ENCODE measurements around the gene CTNNA3. TPM values are rescaled to one million over a fixed set of nuclear protein-coding genes. Genes with fewer than 3 reads are reported as not detected.

The CTNNA3 gene
- total RNA-seq, 4 donors from 2014 or later, result 1.5 to 9.8 (median 4.3) TPM

DNA sequence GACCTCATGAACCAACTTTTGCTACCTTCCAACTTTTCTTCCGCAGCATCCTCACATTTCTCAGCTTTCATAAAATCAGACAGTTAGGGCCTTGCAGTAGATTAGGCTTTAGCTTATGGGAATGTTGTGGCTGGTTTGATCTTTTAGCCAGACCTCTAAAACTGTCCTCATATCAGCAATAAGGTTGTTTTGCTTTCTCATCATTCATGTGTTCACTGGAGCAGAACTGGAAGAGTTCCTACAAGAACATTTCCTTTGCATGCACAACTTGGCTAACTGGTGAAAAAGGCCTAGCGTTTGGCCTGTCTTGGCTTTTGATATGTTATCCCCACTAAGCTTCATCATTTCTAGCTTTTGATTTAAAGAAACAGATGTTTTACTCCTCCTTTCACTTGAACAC is 900.1 kb downstream of the CTNNA3 start:
- no peak overlapping the region for H3K27ac ChIP-seq
- H3K36me3 ChIP-seq, result no peaks in the 10 kb centered on the region
- TF ChIP-seq POLR2A (IDR thresholded peaks at IDR 0.05), result no peak
- TF ChIP-seq, protein P1, sequence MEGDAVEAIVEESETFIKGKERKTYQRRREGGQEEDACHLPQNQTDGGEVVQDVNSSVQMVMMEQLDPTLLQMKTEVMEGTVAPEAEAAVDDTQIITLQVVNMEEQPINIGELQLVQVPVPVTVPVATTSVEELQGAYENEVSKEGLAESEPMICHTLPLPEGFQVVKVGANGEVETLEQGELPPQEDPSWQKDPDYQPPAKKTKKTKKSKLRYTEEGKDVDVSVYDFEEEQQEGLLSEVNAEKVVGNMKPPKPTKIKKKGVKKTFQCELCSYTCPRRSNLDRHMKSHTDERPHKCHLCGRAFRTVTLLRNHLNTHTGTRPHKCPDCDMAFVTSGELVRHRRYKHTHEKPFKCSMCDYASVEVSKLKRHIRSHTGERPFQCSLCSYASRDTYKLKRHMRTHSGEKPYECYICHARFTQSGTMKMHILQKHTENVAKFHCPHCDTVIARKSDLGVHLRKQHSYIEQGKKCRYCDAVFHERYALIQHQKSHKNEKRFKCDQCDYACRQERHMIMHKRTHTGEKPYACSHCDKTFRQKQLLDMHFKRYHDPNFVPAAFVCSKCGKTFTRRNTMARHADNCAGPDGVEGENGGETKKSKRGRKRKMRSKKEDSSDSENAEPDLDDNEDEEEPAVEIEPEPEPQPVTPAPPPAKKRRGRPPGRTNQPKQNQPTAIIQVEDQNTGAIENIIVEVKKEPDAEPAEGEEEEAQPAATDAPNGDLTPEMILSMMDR (IDR thresholded peaks at IDR 0.05), result no peak
- intact Hi-C loops (cut with DNase I; ENCODE audit: low total_unique reads), result no loop called here
- DNase-seq, result no peak
- no peaks in the 10 kb centered on the region for H3K27me3 ChIP-seq
- H3K4me1 ChIP-seq, result no peaks in the 10 kb centered on the region
- H3K9me3 ChIP-seq, result no peaks in the 10 kb centered on the region
- H3K4me3 ChIP-seq, result no peak overlapping the region

DNA sequence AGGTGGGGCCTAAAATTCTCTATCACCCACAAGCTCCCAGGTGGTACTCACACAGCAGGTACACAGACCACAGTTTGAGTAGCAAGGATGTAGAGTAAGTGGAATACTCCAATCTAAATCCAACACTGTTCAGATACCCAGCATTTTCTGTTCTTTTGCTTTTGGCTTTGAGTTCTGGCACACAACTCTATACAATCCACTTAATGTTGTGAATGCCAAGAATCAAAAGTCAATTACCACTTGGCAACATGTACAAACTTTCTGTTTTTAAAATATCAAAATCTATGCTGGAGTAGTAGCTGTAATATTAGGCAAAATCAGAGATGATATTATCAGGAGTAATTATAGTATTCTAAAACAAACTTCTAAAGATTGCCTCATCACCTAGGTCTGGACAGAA is 903.6 kb downstream of the CTNNA3 start:
- Histone ChIP-seq H3K27ac (no peak overlapping the region), H3K9me3 (no peaks in the 10 kb centered on the region), H3K4me1 (no peaks in the 10 kb centered on the region), H3K4me3 (no peak overlapping the region), H3K36me3 (no peaks in the 10 kb centered on the region), H3K27me3 (no peaks in the 10 kb centered on the region)
- DNase-seq, result no peak
- intact Hi-C loops (cut with DNase I; ENCODE audit: low total_unique reads), result no loop called here
- no peak for TF ChIP-seq POLR2A (IDR thresholded peaks at IDR 0.05)
- TF ChIP-seq, protein P1 (IDR thresholded peaks at IDR 0.05), result no peak

DNA sequence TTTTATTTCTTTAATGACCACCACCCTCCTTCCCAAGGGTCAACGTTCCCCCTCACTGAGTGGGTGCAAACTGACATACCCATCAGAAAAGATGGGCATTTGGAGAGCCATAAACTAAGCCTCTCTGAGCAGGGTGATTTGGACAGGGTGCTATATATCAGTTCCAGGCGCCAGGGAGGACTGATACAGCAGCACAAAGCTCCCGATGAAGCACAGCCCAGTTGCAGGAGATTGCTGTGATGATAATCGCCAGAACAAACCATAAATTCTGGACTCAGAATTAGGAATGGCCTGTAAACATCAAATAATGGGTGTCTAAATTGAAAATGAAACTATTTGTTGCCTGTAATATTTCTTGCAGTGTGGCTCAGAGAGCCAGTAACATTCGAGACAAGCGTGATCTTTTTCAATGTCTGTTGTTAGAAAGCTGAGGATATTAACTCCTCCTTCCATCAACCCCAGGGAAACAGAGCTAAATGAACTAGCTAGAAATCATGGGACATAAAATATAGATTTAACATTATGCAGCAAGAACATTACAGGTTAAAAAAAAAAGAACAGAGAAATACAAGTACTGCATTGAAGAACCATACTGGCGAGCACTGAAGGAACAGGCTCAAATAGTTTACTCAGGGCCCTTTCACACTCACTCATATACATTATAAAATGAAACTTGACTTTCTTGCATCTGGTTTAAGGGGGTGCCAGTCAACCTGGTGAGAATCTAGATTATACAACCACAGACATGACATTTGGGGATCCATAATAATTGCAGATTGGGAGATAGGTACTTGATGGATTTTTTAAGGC is 907.6 kb downstream of the CTNNA3 start:
- H3K36me3 ChIP-seq, result no peaks in the 10 kb centered on the region
- H3K27ac ChIP-seq, result no peak overlapping the region
- H3K9me3 ChIP-seq, result no peaks in the 10 kb centered on the region
- intact Hi-C loops (cut with DNase I; ENCODE audit: low total_unique reads), result no loop called here
- no peak for DNase-seq
- no peak for TF ChIP-seq POLR2A (IDR thresholded peaks at IDR 0.05)
- TF ChIP-seq, protein P1 (IDR thresholded peaks at IDR 0.05), result no peak
- H3K27me3 ChIP-seq, result no peaks in the 10 kb centered on the region
- H3K4me1 ChIP-seq, result no peaks in the 10 kb centered on the region
- no peak overlapping the region for H3K4me3 ChIP-seq

GRCh38 chr10:66786709-66787108 is 909.3 kb downstream of the CTNNA3 start:
- no peak for DNase-seq
- Histone ChIP-seq H3K4me3 (no peak overlapping the region), H3K27ac (no peak overlapping the region), H3K27me3 (no peaks in the 10 kb centered on the region), H3K4me1 (no peaks in the 10 kb centered on the region), H3K36me3 (no peaks in the 10 kb centered on the region), H3K9me3 (no peaks in the 10 kb centered on the region)
- intact Hi-C loops (cut with DNase I; ENCODE audit: low total_unique reads), result no loop called here
- no peak for TF ChIP-seq POLR2A (IDR thresholded peaks at IDR 0.05)
- TF ChIP-seq, protein P1 (IDR thresholded peaks at IDR 0.05), result no peak

DNA sequence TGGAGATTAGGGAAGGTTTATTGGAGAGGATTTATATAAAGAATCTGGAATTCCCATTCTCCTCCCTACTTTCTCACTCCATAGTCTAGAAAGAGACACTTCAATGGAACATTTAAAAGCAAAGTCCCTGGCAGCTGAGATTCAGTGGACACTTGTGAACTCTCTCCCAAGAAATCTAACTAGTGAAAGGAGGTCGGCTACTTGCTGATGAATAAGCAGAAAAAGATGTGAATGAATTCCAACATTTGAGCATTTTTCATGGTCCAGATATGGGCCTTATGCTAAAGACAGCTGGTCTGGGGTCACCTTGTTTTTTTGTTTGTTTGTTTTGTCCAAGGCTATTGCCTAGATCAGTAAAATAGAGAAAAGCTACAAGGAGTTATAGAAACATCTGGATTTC is 911.2 kb downstream of the CTNNA3 start:
- H3K4me3 ChIP-seq, result no peak overlapping the region
- no peaks in the 10 kb centered on the region for H3K4me1 ChIP-seq
- no peaks in the 10 kb centered on the region for H3K9me3 ChIP-seq
- no peak for DNase-seq
- H3K36me3 ChIP-seq, result no peaks in the 10 kb centered on the region
- no peak overlapping the region for H3K27ac ChIP-seq
- intact Hi-C loops (cut with DNase I; ENCODE audit: low total_unique reads), result no loop called here
- no peaks in the 10 kb centered on the region for H3K27me3 ChIP-seq
- TF ChIP-seq, protein P1 (IDR thresholded peaks at IDR 0.05), result no peak
- no peak for TF ChIP-seq POLR2A (IDR thresholded peaks at IDR 0.05)

Data from uterus (tissue), 4 donors.